Measurements from ENCODE around the gene NPAS4.
"Not testable (repeated sequence)": the region's sequence is repeated elsewhere in the genome, so short reads cannot be mapped to it uniquely, and the experiment has no call there.

The NPAS4 gene

DNA sequence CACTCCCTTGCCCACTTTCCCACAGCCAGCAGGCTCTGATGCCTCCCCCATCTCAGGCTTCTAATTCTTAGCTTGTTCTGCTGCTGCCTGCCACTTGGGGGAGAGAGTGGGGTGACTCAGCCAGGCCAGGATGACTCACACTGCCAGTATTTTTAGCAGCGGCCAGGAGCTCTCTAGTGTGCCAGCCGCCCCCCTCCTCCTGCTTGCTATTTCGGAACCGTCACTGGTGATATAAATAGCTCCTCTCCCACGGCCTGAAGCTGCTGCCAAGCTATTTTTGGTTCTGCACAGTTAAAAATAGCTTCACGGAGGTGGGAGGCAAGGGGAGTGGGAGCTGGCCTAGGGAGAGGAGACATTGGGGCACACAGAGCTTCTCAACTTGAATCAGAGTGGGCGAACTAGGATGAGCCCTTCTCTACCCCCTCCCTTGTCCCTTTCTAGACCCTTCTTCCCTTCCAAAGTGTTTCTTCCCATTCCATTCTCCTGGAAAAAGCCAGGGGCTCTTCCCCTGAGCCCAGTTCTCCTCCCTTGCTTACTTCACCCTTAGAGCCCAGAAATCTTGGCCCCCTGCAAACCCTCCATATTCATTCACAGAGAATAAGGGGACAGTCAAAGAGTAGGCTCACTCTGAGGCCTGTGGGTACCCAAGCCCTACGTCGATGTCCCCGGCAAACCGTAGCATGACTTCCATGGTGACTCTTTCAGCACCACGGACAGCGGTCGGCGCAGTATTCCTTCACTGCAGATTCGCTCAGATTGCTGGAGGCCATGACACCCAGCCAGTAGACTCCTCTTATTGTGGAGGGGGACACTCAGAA lies 2.5 kb upstream of the NPAS4 start:
- DNase-seq = peak; percentile 43 to 57

DNA sequence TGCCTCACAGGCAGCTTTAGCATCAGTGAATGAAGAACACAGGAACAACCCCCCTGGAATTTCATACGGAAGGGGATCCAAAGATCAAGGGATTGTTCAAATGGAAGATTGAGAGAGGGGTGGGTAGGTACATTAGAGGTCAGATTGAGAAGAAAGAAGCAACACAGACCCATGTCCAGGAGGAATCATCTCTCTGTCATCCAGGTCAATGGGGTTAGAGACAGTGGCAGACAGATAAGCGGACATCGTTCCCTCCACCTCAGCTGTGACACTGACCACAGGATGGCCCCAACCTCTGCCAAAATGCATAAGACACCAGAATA lies 1.9 kb upstream of the NPAS4 start:
- no peak for DNase-seq

DNA sequence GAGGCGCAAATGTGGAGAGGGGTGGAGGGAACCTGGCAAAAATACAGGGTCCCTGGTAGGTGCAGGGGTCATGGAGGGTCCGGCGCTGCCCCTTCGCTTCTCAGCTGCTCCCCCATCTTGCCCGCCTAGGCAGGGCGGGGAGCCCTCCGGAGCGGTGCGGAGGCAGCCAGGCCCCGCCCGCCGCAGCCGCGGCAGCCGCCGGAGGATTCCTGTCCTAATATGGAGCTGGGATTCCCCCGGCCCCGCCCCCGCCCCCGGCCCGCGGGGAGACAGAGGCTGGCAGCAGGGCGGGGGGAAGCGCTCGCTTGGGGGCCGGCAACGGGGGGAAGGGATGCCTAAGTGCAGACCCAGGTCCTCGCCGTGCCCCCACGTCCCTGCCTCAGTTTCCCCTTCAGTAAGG lies 1.0 kb upstream of the NPAS4 start:
- DNase-seq = no peak

DNA sequence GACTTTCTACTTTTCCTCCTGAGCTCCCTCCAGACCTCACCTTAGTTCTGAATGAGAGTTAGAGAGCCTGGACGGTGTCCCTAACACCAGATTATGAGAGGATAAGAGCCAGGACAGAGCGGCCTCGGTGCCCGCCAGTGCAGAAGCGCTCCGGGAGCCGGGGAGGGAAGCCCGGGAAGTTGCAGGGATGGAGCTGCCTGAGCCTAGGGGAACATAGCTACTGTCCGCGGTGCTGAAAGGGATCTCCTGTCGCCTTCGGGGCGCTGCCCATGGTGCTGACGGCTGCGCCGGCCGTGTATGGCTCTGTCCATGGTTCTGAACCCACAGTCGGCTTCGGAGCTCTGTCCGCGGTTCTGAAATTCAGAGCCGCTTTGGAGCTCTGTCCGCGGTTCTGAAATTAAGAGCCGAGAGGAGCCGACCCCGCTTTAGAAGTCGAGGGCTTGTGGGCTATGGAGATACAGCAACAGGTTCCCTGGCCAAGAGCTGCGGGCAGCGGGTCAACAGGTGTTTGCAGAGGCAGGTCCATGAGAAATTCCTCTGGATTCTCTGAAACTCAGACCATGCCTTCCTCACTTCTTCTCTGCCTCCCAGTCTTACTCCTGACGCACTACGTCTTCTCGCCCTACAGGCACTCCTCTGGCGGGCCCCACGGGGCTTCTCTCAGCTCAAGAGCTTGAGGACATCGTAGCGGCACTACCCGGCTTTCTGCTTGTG lies 814 bp downstream of the NPAS4 start:
- DNase-seq = peak; percentile 80 to 88

DNA sequence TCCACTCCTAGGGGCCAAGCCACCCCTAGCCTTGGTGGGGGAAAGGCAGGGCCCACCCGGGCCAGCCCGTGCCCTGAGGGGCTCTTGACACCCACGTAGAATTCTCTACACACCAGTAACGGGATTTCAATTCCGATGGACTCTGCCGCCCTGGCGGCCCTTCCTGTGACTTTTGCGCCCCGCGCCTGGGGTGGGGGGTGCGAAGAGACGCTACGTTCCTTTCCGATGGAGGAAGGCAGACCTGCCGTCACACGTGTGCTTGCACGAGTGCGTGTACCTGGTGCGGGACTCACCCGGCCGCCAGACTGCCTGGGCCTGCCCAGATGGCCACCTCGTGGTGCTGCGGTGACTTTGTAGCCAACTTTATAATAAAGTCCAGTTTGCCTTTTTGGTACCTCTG lies 5.5 kb downstream of the NPAS4 start:
- no peak for DNase-seq

DNA sequence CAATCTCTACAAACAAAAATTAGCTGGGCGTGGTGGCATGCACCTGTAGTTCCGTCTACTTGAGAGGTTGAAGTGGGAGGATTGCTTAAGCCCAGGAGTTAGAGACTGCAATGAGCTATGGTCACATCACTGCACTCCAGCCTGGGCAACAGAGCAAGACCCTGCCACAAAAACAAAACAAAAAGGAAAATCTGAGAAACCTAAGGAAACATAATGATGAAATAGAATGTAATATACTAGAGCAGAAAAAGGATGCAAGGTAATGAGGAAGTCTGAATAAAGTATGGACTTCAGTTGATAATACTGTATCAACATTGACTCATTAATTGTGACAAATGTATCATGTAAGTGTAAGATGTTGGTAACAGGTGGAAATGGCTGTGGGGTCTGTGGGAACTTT lies 8.1 kb downstream of the NPAS4 start:
- no peak for DNase-seq

DNA sequence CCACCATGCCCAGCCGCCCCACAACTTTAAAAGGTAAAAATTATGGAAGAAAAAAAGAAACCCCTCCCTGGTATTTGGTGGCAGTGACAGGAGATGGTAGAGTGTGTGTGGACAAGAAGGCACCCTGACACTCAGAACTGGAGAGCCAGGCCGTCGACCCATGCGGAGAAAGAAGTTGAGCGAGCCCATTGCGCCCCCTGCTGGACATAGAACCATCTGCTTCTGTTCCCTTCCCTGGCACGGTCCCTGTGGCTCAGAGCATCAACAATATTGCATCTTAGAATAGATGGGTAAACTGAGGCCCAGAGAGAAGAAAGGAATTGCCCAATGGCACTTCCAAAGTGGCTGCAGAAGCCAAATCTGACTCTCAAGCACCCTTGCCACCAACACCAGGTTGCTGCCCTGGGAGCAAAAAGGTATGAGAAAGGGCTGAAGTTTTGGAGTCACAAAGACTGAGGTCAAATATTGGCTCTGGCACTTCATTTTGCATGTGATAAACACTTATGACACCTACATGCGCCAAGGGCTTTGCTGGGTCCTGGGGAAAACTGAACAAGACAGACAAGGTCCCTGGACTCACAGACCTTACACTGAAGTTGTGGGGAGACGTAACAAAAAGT lies 9.3 kb downstream of the NPAS4 start:
- peak; percentile 71 to 74 for DNase-seq

DNA sequence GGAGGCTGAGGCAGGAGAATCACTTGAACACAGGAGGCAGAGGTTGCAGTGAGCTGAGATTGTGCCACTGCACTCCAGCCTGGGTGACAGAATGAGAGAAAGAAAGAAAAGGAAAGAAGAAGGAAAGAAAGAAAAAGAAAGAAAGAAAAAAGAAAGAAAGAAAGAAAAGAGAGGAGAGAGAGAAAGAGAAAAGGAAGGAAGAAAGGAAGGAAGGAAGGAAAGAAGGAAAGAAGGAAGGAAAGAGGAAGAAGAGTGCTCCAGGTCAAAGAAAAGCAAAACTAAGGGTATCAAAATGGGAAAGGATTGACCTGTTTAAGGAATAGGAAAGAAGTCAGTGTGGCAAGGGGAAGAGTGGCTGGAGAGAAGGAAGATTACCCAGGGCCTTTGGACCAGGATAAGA lies 10.5 kb downstream of the NPAS4 start:
- DNase-seq = not testable (repeated sequence)

DNA sequence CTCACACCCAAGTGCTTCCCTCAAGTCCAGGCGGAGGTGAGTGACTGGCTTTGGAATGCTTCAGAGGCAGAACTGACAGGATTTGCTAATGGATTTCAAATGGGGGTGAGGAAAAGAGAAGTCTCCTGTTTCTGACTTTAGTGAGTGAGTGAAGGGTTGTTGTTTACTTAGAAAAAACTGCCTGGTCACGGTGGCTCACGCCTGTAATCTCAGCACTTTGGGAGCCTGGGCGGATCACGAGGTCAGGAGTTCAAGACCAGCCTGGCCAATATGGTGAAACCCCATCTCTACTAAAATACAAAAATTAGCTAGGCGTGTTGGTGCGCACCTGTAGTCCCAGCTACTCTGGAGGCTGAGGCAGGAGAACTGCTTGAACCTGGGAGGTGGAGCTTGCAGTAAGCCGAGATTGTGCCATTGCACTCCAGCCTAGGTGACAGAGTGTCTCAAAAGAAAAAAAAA lies 11.1 kb downstream of the NPAS4 start:
- DNase-seq = not testable (repeated sequence)

DNA sequence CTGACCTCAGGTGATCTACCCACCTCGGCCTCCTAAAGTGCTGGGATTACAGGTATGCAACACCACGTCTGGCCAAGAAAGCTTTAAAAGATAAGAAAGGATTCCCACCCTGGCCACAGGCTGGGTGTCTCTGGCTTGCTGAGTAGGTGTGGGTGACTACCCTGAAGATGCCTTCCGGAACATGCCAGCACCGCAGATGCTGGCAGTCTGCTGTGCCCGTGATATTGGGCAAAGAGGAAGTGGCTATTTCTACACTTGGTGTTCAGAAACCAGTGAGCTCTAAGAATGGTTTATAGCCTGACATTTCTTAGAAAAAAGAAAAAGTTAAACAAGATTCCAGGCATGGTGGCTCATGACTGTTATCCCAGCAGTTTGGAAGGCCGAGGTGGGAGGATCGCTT lies 11.8 kb downstream of the NPAS4 start:
- DNase-seq = no peak

DNA sequence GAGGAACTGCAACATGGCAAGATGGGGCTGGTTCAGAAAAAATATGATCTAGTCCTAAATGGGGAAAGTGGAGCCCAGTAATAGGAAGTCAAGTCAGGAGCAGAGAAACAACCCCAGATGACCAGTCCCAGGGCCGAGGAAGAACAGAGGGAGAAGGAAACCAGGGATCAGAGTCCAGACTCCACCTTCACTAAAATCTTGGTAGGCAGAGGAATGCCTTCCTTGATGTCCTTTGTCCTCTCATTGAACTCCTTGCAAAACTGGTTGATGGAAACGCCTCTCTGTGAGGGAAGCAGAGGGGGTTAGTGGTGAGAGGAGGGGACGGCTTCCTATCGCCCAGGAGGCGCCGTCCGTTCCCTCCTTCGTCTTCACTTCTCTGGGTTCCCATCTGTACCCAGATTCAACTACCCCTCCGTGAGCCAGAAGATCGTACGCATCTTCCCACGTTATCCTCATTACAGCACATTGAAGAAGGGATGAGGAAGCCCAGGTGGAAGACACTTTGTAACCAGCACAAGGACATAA lies 17.2 kb downstream of the NPAS4 start:
- DNase-seq = no peak

DNA sequence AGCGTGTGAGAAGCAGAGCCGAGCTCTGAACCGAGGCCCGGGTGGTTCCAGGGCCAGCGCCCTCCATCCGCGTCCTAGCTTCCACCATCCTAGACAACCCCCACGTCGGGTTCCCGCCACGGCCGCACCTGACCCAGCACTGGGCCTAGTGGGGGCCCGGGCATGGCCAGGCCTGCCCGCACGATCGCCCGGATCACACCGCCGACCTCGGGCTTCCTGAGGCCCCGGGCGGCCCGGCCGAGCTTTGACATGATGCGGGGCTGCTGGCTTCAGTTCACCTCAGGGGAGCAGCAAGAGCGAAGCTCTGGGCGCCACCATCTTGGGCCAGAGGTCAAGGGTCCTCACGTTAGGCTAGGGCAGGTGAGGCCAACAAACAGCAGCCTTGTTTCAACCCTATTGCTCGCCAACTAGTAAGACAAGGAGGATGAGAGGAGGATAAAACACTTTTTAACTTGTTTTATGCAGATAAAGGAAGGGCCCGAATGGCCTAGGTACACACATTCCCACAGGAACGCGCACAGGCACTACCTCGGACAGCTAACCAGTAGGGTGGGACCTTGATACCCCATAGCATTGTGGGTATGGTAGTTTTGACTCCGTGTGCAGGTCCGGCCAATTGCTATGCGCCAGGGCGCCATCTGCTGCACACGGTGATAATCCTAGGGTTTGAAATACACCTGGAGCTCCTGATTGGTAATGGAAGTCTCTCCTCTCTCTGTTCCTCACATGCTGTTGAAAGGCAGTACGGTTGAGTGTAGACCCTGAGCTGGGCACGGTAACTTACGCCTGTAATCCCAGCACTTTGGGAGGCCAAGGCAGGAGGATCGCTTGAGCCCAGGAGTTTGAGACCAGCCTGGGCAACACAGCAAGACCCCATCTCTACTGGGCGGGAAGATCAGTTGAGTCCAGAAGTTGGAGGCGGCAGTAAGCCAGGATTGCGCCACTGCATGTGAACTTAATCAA lies 17.9 kb downstream of the NPAS4 start, which contains the start of gene MRPL11:
Gene MRPL11 (minus strand): TSS at position 345 of the 963 bp plus-strand sequence. CDS start 94 bp downstream, at position 251.
- peak; percentile 83 to 92 for DNase-seq

DNA sequence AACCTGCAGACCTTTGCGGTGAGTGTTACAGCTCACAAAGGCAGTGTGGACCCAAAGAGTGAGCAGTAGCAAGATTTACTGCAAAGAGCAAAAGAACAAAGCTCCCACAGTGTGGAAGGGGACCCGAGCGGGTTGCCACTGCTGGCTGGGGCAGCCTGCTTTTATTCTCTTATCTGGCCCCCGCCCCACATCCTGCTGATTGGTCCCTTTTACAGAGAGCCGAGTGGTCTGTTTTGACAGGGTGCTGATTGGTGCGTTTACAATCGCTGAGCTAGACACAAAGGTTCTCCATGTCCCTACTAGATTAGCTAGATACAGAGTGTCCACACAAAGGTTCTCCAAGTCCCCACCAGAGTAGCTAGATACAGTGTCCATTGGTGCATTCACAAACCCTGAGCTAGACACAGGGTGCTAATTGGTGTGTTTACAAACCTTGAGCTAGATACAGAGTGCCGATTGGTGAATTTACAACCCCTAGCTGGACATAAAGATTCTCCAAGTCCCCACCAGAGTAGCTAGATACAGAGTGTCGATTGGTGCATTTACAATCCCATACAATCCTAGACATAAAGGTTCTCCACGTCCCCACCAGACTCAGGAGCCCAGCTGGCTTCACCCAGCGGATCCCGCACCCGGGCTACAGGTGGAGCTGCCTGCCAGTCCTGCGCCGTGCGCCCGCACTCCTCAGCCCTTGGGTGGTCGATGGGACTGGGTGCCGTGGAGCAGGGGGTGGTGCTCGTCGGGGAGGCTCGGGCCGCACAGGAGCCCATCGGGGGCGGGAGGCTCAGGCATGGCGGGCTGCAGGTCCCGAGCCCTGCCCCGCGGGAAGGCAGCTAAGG lies 19.5 kb downstream of the NPAS4 start:
- DNase-seq = not testable (repeated sequence)

DNA sequence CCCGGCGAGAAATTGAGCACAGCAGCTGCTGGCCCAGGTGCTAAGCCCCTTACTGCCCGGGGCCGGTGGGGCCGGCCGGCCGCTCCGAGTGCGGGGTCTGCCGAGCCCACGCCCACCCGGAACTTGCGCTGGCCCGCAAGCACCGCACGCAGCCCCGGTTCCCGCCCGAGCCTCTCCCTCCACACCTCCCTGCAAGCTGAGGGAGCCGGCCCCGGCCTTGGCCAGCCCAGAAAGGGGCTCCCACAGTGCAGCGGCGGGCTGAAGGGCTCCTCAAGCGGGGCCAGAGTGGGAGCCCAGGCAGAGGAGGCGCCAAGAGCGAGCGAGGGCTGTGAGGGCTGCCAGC lies 20.1 kb downstream of the NPAS4 start:
- not testable (repeated sequence) for DNase-seq

DNA sequence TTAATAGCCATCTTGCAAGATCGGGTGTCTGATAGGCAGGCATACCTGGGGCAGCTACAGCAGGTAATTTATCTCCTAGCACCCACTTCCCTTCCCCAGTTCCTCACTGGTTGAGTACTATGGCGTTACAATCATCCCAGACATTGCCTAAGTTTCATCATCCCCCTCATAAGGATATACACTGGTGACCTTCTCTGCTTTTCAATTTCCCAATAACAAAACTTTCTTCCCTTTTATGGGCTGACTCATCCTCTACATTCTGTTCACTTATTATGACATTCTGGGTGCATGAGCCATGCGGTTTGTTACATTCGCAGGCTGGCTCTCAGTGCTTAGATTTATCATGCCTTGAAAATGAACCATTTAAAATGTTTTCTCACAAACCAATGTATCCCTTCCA lies 22.8 kb downstream of the NPAS4 start:
- no peak for DNase-seq

DNA sequence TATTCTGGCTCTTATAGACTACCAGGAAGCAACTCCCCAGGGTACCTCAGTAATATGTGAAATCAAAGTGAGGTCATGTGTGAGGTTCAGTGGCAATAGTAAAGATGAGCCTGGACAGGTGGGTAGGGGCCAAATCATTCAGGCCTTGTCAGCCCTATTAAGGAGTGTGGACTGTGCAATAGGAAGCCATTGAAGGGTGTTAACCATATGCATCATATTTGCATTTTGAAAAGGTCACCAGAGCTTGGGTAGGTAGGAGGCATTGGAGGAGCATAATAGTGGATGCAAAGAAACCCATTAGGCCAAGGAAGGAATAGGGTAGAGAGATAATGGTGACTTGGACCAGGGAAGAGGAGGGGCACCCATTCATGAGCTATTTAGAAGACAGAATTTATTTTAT lies 26.2 kb downstream of the NPAS4 start:
- no peak for DNase-seq

DNA sequence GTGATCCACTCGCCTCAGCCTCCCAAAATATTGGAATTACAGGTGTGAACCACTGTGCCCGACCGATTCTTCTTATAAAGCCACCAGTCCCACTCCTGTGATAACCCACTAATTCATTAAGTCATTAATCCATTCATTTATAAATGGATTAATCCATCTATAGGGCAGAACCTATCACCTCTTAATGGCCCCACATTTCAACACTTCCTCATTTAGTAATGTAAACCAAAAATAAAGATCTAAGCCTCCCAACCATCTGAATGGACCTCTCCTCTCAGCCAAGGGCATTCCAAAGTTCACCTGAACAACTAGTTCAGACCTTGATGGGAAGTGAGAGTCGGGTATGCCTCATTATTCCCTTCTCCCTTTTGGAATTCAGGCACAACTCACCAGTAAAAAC lies 27.7 kb downstream of the NPAS4 start:
- DNase-seq = no peak

DNA sequence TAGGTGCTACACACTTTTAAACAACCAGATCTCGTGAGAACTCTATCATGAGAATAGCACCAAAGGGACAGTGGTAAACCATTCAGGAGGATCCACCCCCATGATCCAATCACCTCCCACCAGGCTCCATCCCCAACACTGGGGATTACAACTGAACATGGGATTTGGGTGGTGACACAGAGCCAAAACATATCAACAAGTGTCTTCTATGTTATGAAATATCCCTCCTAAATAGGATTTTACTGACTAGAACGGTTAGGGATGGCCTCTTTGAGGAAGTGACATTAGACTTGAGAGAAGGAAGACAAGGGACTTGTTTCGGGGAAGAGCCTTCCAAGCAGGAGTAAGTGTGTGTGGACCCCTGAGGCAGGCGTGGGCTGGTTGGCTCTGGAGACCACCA lies 29.7 kb downstream of the NPAS4 start:
- no peak for DNase-seq

DNA sequence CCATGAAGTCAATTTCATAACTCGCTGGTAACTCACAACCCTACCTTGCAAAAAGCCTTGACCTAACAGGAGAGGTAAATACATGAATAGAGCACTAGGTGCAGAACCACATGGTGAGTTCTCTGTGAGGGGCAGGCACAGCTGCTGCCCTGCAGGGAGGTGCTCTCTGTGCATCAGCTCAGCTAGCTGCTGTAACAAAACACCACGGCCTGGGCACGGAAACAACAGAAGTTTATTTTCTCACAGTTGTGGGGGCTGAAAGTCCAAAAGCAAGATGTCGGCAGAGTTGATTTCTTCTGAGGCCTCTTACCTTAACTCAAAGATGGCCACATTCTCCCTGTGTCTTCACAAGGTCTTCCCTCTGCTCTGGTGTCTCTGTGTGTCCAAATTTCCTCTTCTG lies 30.8 kb downstream of the NPAS4 start:
- DNase-seq = no peak

DNA sequence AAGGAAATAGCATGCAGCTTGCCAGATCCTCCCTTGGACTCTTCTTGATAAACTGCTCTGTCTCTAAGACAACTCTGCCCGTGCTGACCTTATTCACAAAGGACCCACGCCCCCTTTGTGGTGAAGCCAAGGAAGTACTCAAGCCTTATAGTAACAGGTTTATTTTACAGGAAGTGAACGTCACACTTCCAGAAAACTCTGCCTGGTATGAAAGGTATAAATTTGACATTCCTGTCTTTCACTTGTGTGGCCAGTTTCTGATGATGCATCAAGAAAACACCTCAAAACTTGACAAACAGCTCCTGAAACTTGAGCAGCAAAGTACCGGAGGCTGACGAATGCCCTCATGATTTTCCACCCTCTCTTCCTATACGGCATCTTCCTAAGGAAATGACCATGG lies 33.4 kb downstream of the NPAS4 start:
- no peak for DNase-seq

DNA sequence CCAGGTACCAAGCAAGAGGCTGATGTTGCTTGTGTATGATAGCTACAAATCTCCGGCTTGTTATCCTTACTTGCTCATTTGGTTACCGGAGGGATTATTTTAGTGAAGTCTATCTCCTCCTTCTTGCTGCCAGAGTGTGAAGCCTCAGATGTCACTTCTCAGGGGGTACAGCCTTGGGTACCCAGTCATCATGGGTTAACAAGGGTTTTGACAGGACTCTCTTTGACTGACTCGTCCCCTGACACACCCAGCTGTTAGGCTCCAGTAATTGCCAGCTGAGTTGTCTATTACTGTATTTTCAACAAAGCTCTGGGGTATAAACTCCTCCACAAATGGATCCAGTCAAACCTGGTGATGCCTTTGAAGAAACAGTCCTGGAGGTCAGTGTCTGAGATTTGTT lies 34.0 kb downstream of the NPAS4 start:
- DNase-seq = no peak

DNA sequence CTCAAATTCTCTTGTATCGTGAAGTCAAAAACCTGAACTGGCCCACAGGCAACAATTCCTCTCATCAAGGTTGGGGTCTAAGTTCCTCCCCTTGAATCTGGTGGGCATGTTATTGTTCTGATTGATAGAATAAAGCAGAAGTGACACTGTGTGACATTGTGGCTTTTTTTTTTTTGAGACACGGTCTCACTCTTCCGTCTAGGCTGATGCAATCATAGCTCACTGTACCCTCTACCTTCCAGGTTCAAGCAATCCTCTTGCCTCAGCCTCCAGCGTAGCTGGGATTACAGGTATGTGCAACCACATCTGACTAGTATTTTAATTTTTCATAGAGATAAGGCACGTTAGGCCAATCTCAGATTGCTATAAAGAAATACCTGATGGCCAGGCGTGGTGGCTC lies 37.0 kb downstream of the NPAS4 start:
- DNase-seq = no peak
